Measurements from ENCODE around the gene TM4SF20. TPM values are rescaled to one million over a fixed set of nuclear protein-coding genes. Genes with fewer than 3 reads are reported as not detected.

Gene TM4SF20
- total RNA-seq, 1 experiment from 2014 or later = not detected

DNA sequence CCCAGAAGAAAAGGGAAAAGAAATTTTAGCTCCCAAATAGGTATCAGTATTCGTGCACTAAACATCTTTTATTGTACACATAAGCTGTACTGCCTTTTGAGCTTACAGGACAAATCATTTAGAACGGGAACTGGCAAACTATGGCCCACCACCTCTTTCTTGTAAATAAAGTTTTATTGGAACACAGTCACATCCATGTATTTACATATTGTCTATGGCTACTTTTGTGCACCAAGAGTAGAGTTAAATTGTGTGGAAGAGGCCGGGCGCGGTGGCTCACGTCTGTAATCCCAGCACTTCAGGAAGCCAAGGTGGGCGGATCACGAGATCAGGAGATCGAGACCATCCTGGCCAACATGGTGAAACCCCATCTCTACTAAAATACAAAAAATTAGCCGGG is 5.7 kb downstream of the TM4SF20 start:
- no peaks in the 10 kb centered on the region for H3K36me3 Mint-ChIP-seq

DNA sequence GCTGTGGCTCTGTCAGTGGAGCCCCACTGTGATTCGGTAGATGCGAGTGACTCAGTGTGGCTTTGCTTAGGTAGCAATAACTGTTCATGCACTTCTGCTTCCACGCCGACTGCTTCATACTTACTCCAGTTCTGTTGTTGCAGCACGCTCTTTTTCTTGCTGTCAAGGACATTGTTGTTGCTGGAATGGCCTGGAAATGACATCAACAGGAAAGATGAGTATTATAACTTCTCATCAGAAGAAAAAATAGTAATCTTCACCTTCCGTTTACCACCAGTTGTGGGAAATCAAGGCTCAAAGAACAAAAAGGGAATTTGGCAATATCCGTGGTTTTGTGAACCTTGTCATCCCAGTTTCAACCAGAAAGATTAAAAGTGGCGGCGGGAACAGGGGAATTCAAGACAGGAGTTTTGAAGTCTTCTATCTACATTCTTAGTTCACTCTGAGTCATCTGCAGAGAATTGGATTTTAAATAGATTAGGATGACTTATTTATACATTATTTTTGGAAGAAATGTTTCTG is 8.3 kb downstream of the TM4SF20 start:
- H3K4me3 Mint-ChIP-seq = no peak overlapping the region
- H3K9me3 Mint-ChIP-seq = peaks cover 4% of the 10 kb centered on the region; the same call in 1 of the 2 replicates
- ChIA-PET POLR2A (no interaction called here), CTCF (no interaction called here)
- no peak for ATAC-seq
- no peak overlapping the region for H3K27ac Mint-ChIP-seq
- no peaks in the 10 kb centered on the region for H3K36me3 Mint-ChIP-seq
- no peak for DNase-seq (ENCODE audit: low spot score)
- H3K4me1 Mint-ChIP-seq = no peaks in the 10 kb centered on the region
- no peaks in the 10 kb centered on the region for H3K27me3 Mint-ChIP-seq (ENCODE audit: low read depth)
- TF ChIP-seq TP53 (CRISPR knock-in tag; IDR thresholded peaks at IDR 0.05) = no peak
- TF ChIP-seq ELF4 (CRISPR knock-in tag; IDR thresholded peaks at IDR 0.05; ENCODE audit: low read depth) = no peak
- TF ChIP-seq, protein P1, sequence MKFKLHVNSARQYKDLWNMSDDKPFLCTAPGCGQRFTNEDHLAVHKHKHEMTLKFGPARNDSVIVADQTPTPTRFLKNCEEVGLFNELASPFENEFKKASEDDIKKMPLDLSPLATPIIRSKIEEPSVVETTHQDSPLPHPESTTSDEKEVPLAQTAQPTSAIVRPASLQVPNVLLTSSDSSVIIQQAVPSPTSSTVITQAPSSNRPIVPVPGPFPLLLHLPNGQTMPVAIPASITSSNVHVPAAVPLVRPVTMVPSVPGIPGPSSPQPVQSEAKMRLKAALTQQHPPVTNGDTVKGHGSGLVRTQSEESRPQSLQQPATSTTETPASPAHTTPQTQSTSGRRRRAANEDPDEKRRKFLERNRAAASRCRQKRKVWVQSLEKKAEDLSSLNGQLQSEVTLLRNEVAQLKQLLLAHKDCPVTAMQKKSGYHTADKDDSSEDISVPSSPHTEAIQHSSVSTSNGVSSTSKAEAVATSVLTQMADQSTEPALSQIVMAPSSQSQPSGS (CRISPR knock-in tag; IDR thresholded peaks at IDR 0.05; ENCODE audit: borderline replicate concordance, low read depth) = no peak
- no peak for TF ChIP-seq TEAD4 (CRISPR knock-in tag; IDR thresholded peaks at IDR 0.05)
- TF ChIP-seq JUN (CRISPR knock-in tag; IDR thresholded peaks at IDR 0.05) = no peak
- no peak for TF ChIP-seq ATF3 (CRISPR knock-in tag; conservative IDR thresholded peaks at IDR 0.05)
- TF ChIP-seq, protein P2, sequence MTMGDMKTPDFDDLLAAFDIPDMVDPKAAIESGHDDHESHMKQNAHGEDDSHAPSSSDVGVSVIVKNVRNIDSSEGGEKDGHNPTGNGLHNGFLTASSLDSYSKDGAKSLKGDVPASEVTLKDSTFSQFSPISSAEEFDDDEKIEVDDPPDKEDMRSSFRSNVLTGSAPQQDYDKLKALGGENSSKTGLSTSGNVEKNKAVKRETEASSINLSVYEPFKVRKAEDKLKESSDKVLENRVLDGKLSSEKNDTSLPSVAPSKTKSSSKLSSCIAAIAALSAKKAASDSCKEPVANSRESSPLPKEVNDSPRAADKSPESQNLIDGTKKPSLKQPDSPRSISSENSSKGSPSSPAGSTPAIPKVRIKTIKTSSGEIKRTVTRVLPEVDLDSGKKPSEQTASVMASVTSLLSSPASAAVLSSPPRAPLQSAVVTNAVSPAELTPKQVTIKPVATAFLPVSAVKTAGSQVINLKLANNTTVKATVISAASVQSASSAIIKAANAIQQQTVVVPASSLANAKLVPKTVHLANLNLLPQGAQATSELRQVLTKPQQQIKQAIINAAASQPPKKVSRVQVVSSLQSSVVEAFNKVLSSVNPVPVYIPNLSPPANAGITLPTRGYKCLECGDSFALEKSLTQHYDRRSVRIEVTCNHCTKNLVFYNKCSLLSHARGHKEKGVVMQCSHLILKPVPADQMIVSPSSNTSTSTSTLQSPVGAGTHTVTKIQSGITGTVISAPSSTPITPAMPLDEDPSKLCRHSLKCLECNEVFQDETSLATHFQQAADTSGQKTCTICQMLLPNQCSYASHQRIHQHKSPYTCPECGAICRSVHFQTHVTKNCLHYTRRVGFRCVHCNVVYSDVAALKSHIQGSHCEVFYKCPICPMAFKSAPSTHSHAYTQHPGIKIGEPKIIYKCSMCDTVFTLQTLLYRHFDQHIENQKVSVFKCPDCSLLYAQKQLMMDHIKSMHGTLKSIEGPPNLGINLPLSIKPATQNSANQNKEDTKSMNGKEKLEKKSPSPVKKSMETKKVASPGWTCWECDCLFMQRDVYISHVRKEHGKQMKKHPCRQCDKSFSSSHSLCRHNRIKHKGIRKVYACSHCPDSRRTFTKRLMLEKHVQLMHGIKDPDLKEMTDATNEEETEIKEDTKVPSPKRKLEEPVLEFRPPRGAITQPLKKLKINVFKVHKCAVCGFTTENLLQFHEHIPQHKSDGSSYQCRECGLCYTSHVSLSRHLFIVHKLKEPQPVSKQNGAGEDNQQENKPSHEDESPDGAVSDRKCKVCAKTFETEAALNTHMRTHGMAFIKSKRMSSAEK (CRISPR knock-in tag; IDR thresholded peaks at IDR 0.05; ENCODE audit: borderline replicate concordance) = no peak
- TF ChIP-seq ATF6 (CRISPR knock-in tag; IDR thresholded peaks at IDR 0.05) = no peak
- TF ChIP-seq, protein P3, sequence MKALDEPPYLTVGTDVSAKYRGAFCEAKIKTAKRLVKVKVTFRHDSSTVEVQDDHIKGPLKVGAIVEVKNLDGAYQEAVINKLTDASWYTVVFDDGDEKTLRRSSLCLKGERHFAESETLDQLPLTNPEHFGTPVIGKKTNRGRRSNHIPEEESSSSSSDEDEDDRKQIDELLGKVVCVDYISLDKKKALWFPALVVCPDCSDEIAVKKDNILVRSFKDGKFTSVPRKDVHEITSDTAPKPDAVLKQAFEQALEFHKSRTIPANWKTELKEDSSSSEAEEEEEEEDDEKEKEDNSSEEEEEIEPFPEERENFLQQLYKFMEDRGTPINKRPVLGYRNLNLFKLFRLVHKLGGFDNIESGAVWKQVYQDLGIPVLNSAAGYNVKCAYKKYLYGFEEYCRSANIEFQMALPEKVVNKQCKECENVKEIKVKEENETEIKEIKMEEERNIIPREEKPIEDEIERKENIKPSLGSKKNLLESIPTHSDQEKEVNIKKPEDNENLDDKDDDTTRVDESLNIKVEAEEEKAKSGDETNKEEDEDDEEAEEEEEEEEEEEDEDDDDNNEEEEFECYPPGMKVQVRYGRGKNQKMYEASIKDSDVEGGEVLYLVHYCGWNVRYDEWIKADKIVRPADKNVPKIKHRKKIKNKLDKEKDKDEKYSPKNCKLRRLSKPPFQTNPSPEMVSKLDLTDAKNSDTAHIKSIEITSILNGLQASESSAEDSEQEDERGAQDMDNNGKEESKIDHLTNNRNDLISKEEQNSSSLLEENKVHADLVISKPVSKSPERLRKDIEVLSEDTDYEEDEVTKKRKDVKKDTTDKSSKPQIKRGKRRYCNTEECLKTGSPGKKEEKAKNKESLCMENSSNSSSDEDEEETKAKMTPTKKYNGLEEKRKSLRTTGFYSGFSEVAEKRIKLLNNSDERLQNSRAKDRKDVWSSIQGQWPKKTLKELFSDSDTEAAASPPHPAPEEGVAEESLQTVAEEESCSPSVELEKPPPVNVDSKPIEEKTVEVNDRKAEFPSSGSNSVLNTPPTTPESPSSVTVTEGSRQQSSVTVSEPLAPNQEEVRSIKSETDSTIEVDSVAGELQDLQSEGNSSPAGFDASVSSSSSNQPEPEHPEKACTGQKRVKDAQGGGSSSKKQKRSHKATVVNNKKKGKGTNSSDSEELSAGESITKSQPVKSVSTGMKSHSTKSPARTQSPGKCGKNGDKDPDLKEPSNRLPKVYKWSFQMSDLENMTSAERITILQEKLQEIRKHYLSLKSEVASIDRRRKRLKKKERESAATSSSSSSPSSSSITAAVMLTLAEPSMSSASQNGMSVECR (CRISPR knock-in tag; IDR thresholded peaks at IDR 0.05; ENCODE audit: borderline replicate concordance) = no peak
- no peak for TF ChIP-seq E2F4 (CRISPR knock-in tag; IDR thresholded peaks at IDR 0.05; ENCODE audit: borderline replicate concordance, low read depth)
- no peak for TF ChIP-seq ZNF423 (CRISPR knock-in tag; IDR thresholded peaks at IDR 0.05)
- TF ChIP-seq ETV6 (CRISPR knock-in tag; IDR thresholded peaks at IDR 0.05) = no peak

More for the DNA sequence above, 5.7 kb downstream of the TM4SF20 start:
- ChIA-PET CTCF (no interaction called here), POLR2A (no interaction called here)
- no peaks in the 10 kb centered on the region for H3K27me3 Mint-ChIP-seq (ENCODE audit: low read depth)
- DNase-seq (ENCODE audit: low spot score) (no peak), ATAC-seq (no peak)
- H3K27ac Mint-ChIP-seq = no peak overlapping the region
- no peak overlapping the region for H3K4me3 Mint-ChIP-seq
- H3K4me1 Mint-ChIP-seq = peaks cover 9% of the 10 kb centered on the region
- H3K9me3 Mint-ChIP-seq = peaks cover 4% of the 10 kb centered on the region; the same call in 1 of the 2 replicates
- TF ChIP-seq NFATC4 (CRISPR knock-in tag; IDR thresholded peaks at IDR 0.05) (no peak), GTF2I (CRISPR knock-in tag; conservative IDR thresholded peaks at IDR 0.05) (no peak), HMGA2 (CRISPR knock-in tag; IDR thresholded peaks at IDR 0.05) (no peak), TCF7 (CRISPR knock-in tag; IDR thresholded peaks at IDR 0.05; ENCODE audit: low read depth) (no peak), IRF2 (CRISPR knock-in tag; IDR thresholded peaks at IDR 0.05; ENCODE audit: borderline replicate concordance, low read depth) (no peak), ZNF396 (CRISPR knock-in tag; IDR thresholded peaks at IDR 0.05; ENCODE audit: borderline replicate concordance) (no peak), ZNF138 (CRISPR knock-in tag; conservative IDR thresholded peaks at IDR 0.05) (no peak), NFYB (CRISPR knock-in tag; conservative IDR thresholded peaks at IDR 0.05; ENCODE audit: low read depth) (no peak), NR2C2 (CRISPR knock-in tag; IDR thresholded peaks at IDR 0.05) (no peak), CBFB (CRISPR knock-in tag; IDR thresholded peaks at IDR 0.05; ENCODE audit: low read depth) (no peak)
- TF ChIP-seq, protein P4, sequence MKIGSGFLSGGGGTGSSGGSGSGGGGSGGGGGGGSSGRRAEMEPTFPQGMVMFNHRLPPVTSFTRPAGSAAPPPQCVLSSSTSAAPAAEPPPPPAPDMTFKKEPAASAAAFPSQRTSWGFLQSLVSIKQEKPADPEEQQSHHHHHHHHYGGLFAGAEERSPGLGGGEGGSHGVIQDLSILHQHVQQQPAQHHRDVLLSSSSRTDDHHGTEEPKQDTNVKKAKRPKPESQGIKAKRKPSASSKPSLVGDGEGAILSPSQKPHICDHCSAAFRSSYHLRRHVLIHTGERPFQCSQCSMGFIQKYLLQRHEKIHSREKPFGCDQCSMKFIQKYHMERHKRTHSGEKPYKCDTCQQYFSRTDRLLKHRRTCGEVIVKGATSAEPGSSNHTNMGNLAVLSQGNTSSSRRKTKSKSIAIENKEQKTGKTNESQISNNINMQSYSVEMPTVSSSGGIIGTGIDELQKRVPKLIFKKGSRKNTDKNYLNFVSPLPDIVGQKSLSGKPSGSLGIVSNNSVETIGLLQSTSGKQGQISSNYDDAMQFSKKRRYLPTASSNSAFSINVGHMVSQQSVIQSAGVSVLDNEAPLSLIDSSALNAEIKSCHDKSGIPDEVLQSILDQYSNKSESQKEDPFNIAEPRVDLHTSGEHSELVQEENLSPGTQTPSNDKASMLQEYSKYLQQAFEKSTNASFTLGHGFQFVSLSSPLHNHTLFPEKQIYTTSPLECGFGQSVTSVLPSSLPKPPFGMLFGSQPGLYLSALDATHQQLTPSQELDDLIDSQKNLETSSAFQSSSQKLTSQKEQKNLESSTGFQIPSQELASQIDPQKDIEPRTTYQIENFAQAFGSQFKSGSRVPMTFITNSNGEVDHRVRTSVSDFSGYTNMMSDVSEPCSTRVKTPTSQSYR (CRISPR knock-in tag; IDR thresholded peaks at IDR 0.05) = no peak

All from WTC11 (cell line).